ENCODE data around the gene RAPGEF4.

The RAPGEF4 gene

DNA sequence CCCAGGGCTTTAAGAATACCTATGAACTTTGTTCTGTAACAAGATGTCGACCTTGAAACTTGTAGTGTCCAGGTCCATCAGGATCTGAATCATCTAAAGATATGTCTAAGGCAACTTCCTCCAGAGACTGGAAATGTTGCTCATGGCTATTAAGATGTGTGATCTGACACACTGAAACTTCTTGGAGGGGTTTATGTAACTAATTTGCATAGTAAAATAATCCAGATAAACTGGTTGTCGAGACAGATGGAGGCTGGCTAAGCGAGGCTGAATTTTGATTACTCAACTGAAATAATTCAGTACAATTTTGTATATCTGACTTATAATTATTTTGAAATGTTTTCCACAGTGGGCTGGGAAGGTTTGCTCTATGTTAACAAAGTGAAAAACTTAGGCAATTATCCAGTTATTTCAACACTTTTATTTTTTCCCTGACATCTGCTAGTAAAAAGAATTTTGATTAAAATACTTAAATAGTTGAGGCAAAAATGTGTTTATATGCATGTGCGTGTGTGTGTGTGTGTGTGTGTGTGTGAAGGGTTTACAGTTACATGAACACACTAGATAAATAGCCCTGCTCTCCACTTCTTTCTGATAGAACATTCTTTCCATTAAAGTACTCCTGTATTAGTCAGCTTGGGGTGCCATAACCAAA, 328.6 kb downstream of the RAPGEF4 start:
- no peak overlapping the region for H3K4me3 ChIP-seq (replicated peaks; ENCODE audit: low read depth, low read length)
- TF ChIP-seq, protein P1, sequence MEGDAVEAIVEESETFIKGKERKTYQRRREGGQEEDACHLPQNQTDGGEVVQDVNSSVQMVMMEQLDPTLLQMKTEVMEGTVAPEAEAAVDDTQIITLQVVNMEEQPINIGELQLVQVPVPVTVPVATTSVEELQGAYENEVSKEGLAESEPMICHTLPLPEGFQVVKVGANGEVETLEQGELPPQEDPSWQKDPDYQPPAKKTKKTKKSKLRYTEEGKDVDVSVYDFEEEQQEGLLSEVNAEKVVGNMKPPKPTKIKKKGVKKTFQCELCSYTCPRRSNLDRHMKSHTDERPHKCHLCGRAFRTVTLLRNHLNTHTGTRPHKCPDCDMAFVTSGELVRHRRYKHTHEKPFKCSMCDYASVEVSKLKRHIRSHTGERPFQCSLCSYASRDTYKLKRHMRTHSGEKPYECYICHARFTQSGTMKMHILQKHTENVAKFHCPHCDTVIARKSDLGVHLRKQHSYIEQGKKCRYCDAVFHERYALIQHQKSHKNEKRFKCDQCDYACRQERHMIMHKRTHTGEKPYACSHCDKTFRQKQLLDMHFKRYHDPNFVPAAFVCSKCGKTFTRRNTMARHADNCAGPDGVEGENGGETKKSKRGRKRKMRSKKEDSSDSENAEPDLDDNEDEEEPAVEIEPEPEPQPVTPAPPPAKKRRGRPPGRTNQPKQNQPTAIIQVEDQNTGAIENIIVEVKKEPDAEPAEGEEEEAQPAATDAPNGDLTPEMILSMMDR (IDR thresholded peaks at IDR 0.05; ENCODE audit: low read length, missing control alignments): no peak
- DNase-seq (ENCODE audit: low read depth): no peak

DNA sequence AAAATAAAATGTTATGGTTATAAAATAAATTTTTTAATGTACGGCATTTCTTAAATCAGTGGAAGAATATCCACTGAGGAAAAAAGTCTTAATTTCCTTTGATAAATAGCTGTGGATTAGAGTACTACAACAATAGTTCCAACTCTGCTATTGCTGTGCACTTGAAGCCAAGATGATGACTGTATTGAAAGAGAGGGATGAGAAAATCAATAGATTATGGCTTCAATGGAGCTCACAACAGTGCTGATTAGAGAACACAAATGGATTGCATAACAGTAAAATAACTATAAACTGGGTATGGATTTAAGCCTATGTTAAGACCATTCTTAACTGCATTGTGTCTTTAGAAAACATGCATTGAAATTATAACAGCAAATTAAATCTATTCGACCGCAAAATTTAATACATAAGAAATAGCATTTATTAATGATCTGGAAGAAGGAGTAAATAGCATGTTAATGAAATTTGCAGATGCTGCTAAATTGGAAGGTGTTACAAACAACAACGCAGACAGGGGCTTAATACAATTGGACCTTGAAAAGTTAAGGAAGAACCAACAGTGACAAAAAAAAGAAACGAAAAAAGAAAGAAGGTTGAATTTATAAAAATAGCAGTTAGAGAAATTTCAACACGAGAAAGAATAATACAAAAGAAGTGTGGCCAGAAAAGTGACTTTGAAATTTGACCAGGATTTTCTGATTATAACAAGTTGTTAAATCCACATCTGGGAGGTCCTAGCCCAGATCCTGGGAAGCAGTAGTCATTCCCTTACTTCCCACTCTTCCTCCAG, 331.4 kb downstream of the RAPGEF4 start:
- TF ChIP-seq, protein P1 (IDR thresholded peaks at IDR 0.05; ENCODE audit: low read length, missing control alignments): no peak
- no peak for DNase-seq (ENCODE audit: low read depth)
- no peak overlapping the region for H3K4me3 ChIP-seq (replicated peaks; ENCODE audit: low read depth, low read length)

DNA sequence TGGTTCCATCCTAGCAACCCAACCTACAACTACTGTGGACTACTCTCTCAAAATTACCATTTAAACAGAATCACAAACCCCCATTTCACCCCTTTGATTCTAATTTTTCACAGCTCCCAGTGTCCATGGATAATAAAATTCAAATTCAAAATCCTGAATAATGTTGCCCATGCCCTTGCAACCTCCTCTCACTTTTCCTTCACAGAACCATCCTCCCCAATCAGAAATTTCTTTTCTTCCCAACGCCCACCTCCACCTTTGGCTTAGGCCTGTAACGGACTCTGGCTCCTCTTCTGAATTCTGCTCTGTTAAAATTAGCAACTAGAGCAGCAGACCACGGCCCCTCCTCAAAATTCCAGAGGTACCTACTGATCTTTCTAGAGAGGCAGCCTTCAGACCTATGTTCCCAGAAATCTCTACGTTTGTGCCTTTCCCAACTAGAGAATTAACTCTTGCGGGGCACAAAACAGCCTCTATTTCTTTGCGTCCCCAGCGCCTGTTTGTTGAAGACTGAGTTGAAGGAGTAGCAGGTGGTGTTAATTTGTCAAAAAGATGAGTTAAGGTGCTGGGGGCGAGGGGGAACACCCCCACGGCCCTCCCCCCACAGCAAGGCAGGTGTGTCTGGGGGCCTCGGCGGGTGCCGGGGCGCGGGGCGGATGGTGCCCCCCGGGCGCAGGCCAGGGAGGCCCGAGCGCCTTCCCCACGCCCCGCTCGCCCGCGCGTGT, 339.6 kb downstream of the RAPGEF4 start:
- DNase-seq (ENCODE audit: low read depth): no peak
- peak overlapping the region; percentile 71 for H3K4me3 ChIP-seq (replicated peaks; ENCODE audit: low read depth, low read length)
- TF ChIP-seq, protein P1 (IDR thresholded peaks at IDR 0.05; ENCODE audit: low read length, missing control alignments): no peak

DNA sequence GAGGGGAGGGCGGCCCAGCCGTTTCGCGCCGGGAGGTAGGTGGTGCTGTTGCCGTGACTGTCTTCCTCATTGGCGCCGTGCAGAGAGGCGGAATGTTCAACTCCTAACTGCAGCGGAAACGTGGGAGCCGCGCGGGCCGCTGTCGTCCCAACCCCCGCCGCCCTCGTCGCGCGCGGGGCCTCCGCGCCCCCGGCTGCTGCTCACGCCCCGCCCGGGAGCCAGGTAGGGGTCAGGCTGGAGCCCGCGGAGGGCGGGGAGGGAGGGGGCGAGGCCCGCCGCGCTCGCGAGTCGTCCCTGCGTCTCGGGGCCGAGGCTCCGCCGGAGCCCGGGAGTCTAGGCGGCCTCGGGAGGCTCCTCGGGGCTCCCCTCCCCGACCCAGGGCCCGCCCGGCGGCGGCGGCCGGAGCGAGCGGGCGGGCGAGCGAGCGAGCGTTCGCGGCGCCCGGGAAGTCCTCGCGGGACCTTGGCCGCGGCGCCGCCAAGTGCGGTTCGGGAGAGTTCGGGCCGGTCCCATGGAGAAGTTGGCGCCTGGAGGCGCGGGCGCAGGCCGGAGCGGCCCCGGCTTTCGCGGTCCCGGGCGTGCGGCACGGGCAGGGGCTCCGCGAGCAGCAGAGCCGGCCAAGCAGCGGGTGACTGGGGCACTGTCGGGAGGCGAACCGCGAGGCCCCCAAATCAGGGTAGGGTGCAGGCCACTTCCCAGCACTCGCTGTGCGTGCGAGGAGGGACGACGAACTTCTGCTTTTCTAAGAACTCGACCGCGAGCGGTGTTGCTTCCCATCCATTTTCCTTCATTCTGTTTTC, 340.3 kb downstream of the RAPGEF4 start, which contains the start of gene MAP3K20:
Gene MAP3K20, plus strand, starts transcription at position 66 of the 800 bp plus-strand sequence. CDS start 15,186 bp downstream, outside the sequence.
- H3K4me3 ChIP-seq (replicated peaks; ENCODE audit: low read depth, low read length): peak within 1 kb of the TSS; percentile 71
- TF ChIP-seq, protein P1 (IDR thresholded peaks at IDR 0.05; ENCODE audit: low read length, missing control alignments): peak; percentile 32
- DNase-seq (ENCODE audit: low read depth): peak; percentile 73

DNA sequence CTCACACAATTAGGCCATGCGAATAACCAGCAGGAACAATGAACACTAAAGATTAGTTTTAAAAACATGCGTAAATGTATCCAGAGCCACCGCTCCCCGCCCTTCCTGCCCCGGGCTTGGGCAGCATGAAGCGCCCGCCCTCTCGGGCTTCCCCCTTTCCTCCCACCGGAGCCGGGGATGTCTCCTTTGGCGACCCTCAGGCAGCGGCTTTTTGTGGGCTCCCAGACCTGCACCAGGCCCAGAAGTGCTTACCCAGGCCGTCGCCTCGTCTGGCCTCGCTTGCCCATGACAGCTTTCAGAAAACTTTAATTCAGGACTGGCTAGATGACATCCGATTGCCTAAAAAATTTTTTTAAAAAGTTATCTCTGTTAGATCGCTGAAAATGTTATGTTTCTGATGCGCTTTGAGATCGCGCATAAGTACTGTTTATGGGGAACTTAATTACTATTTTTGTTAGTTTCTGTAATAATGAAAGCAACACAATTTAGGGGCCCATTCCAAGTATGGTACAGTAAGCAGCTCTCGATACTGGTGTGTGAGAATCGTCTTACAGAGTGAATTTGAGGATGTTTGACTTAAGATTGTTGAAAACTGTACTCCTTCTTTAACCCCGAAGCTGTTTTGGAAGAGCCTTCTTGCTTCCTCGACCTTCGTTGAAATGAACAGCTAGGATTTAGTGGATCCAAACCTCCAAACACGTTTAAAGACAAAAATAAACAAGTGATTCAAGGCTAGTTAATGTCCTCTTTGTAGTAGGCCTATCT, 341.1 kb downstream of the RAPGEF4 start:
- DNase-seq (ENCODE audit: low read depth): peak; percentile 56
- TF ChIP-seq, protein P1 (IDR thresholded peaks at IDR 0.05; ENCODE audit: low read length, missing control alignments): no peak
- H3K4me3 ChIP-seq (replicated peaks; ENCODE audit: low read depth, low read length): peak overlapping the region; percentile 71
